Keratinocyte (primary cell): Measurements from ENCODE around the gene TUBB2B. TPM values are rescaled to one million over a fixed set of nuclear protein-coding genes. Genes with fewer than 3 reads are reported as not detected.

ENCODE experiments used
- DNase-seq: peaks from one replicate; pipeline ENCODE4 v3.0.0-alpha.2; 2011; ENCODE audit warnings: low read depth, missing footprints, low spot score
- FAIRE-seq: peaks from 2 replicates; lab custom pipeline; 2011; peaks lifted over from hg19 to GRCh38; lab: Jason Lieb, UNC
- H2AFZ ChIP-seq: 2 replicates; pipeline ENCODE4 v1.6.0; 2012; ENCODE audit warnings: low read length, control low read depth, inconsistent platforms; ENCODE audit not compliant: control insufficient read depth
- H3K27ac ChIP-seq: 2 replicates; pipeline ENCODE4 v1.5.1; 2011; ENCODE audit warnings: low read length; ENCODE audit not compliant: control insufficient read depth, insufficient read depth
- H3K27me3 ChIP-seq: 3 replicates; pipeline ENCODE4 v1.6.0; 2011; ENCODE audit warnings: low read length; ENCODE audit not compliant: control insufficient read depth, insufficient read depth; ENCODE audit errors: extremely low read depth
- H3K36me3 ChIP-seq, 2 experiments: 2 replicates in 1 of 2; 3 replicates in 1 of 2; pipeline ENCODE4 v1.5.1; 2011; ENCODE audit warnings: low read length in 2 of 2, mild to moderate bottlenecking in 1 of 2; ENCODE audit not compliant: control insufficient read depth in 2 of 2, insufficient read depth in 2 of 2; ENCODE audit errors: extremely low read depth in 1 of 2
- H3K4me1 ChIP-seq: 3 replicates; pipeline ENCODE4 v1.5.1; 2011; ENCODE audit warnings: low read length; ENCODE audit not compliant: control insufficient read depth, insufficient read depth; ENCODE audit errors: extremely low read depth
- H3K4me2 ChIP-seq: 3 replicates; pipeline ENCODE4 v1.6.0; 2011; ENCODE audit warnings: low read depth, low read length; ENCODE audit not compliant: control insufficient read depth, insufficient read depth; ENCODE audit errors: extremely low read depth
- H3K4me3 ChIP-seq, 3 experiments: fragments of 200-600 bp in 1 of 3; sonication (generic) in 1 of 3; 2 replicates in 2 of 3; 3 replicates in 1 of 3; pipeline ENCODE4 v1.5.1; 2011 to 2016; ENCODE audit warnings: low read length in 3 of 3, mild to moderate bottlenecking in 3 of 3, control low read depth in 2 of 3, inconsistent platforms in 1 of 3, low read depth in 1 of 3, mixed read lengths in 1 of 3, mixed run types in 1 of 3, moderate library complexity in 1 of 3; ENCODE audit not compliant: control insufficient read depth in 2 of 3, insufficient read depth in 2 of 3; ENCODE audit errors: extremely low read depth in 1 of 3
- H3K79me2 ChIP-seq: 2 replicates; pipeline ENCODE4 v1.6.0; 2012; ENCODE audit warnings: low read length; ENCODE audit not compliant: control insufficient read depth, insufficient read depth
- H3K9ac ChIP-seq: 3 replicates; pipeline ENCODE4 v1.6.0; 2011; ENCODE audit warnings: low read length; ENCODE audit not compliant: control insufficient read depth, insufficient read depth; ENCODE audit errors: extremely low read depth
- H3K9me1 ChIP-seq: 3 replicates; pipeline ENCODE4 v1.6.0; 2011; ENCODE audit warnings: low read length; ENCODE audit not compliant: control insufficient read depth, insufficient read depth; ENCODE audit errors: extremely low read depth
- H3K9me3 ChIP-seq: 2 replicates; pipeline ENCODE4 v1.5.1; 2012; ENCODE audit warnings: low read depth, low read length; ENCODE audit not compliant: control insufficient read depth
- H4K20me1 ChIP-seq: 3 replicates; pipeline ENCODE4 v1.6.0; 2011; ENCODE audit warnings: low read length; ENCODE audit not compliant: control insufficient read depth, insufficient read depth; ENCODE audit errors: extremely low read depth
- EZH2 ChIP-seq: IDR thresholded peaks from one replicate; pipeline ENCODE4 v1.6.1; 2012; ENCODE audit warnings: inconsistent platforms, mild to moderate bottlenecking, low read length, moderate library complexity
- dilution Hi-C: fragments of 300-500 bp; cut with MboI; formaldehyde crosslinking; loops from one replicate; pipeline ENCODE4 v1.7.0; 2020; ENCODE audit warnings: low sequenced_read_pairs; ENCODE audit not compliant: extremely low pct_ligation_motif_present
- polyA plus RNA-seq, 5 experiments: library from polyadenylated mRNA; depleted of rRNA in 3 of 5; stranded (reverse) in 3 of 5; stranded (forward) in 1 of 5; unstranded in 1 of 5; fragments of >200 nt; gene quantifications; 1 replicate in 1 of 5; 2 replicates in 3 of 5; 3 replicates in 1 of 5; pipeline versions ENCODE4 v1.2.1 to v1.2.3, GENCODE V29; 2011 to 2012; ENCODE audit warnings: missing spikeins in 2 of 5, low read depth in 1 of 5, low replicate concordance in 1 of 5
- TF ChIP-seq, protein P1 (sequence below), 3 experiments: IDR thresholded peaks in 1 of 3; conservative IDR thresholded peaks in 1 of 3; optimal IDR thresholded peaks in 1 of 3; 2 replicates in 2 of 3; 3 replicates in 1 of 3; pipeline versions ENCODE3 to v1.5.1; 2011; ENCODE audit warnings: low read length in 3 of 3, mild to moderate bottlenecking in 3 of 3, moderate library complexity in 2 of 3, control low read depth in 1 of 3, inconsistent platforms in 1 of 3; ENCODE audit not compliant: insufficient read depth in 2 of 3; ENCODE audit errors: extremely low read depth in 1 of 3

The TUBB2B gene
- polyA plus RNA-seq, 1 donor (not counting 4 experiments of a cell fraction or from before 2014, with no cell fraction given) = not detected

DNA sequence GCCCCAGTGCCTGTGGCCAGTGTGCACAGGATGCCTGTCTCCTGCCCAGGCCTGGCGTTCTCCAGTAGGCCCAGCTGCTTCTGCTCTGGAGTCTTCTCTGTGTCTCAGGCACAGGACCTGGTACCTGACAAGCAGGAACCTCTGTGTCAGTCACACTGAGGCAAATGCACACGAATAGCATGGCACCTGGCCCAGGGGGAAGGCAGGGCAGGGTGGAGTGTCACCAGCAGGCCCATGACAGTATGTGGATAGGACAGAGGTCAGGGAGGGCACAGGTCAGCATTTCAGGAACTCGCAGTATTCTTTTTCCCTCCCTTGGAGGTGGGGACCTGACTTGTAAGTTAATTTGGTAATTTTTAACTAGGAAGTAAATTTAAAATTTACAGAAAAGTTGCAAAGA is 36.9 kb upstream of the TUBB2B start:
- Histone ChIP-seq H3K4me3 (no peak overlapping the region), H3K27me3 (no peaks in the 10 kb centered on the region), H3K27ac (no peak overlapping the region), H3K4me2 (no peak overlapping the region), H3K9me1 (no peaks in the 10 kb centered on the region), H3K9me3 (no peaks in the 10 kb centered on the region), H4K20me1 (peaks cover 18% of the 10 kb centered on the region), H2AFZ (no peak overlapping the region), H3K9ac (no peak overlapping the region), H3K79me2 (peaks cover 70% of the 10 kb centered on the region), H3K4me1 (peaks cover 9% of the 10 kb centered on the region), H3K36me3 (peaks cover 10 to 33% of the 10 kb centered on the region in 2 experiments)
- TF ChIP-seq, protein P1, sequence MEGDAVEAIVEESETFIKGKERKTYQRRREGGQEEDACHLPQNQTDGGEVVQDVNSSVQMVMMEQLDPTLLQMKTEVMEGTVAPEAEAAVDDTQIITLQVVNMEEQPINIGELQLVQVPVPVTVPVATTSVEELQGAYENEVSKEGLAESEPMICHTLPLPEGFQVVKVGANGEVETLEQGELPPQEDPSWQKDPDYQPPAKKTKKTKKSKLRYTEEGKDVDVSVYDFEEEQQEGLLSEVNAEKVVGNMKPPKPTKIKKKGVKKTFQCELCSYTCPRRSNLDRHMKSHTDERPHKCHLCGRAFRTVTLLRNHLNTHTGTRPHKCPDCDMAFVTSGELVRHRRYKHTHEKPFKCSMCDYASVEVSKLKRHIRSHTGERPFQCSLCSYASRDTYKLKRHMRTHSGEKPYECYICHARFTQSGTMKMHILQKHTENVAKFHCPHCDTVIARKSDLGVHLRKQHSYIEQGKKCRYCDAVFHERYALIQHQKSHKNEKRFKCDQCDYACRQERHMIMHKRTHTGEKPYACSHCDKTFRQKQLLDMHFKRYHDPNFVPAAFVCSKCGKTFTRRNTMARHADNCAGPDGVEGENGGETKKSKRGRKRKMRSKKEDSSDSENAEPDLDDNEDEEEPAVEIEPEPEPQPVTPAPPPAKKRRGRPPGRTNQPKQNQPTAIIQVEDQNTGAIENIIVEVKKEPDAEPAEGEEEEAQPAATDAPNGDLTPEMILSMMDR (optimal IDR thresholded peaks at IDR 0.05 in 1 of 3, IDR thresholded peaks at IDR 0.05 in 1 of 3, conservative IDR thresholded peaks at IDR 0.05 in 1 of 3; ENCODE audit: extremely low read depth in 1 of 3, insufficient read depth in 2 of 3, low read length in 3 of 3) = no peak
- TF ChIP-seq EZH2 = no peak
- no peak for FAIRE-seq
- dilution Hi-C loops = no loop called here
- no peak for DNase-seq

DNA sequence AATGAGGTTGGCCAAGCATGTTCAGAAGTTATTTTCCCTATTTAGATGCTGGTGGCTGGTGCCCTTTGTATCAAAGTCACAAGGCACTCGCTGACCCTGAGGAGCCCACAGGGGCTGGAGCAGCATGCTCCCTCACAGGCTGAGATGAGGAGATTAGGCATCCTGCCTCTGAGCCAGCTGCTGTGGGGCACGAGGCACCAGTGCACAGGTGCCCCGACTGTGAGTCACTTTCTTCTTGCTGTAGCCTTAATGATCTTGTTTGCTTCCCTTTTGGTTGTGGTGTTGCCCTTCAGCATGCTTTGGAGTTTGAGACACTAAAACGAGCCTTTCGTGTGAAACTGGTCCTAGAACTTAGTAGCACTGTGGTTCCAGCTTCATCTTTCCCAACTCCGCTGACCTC is 35.6 kb upstream of the TUBB2B start:
- H3K9me1 ChIP-seq = no peaks in the 10 kb centered on the region
- DNase-seq (no peak), FAIRE-seq (no peak)
- H3K9ac ChIP-seq = no peak overlapping the region
- H2AFZ ChIP-seq = no peak overlapping the region
- H3K4me3 ChIP-seq = no peak overlapping the region
- dilution Hi-C loops = no loop called here
- H3K27ac ChIP-seq = no peak overlapping the region
- H3K27me3 ChIP-seq = no peaks in the 10 kb centered on the region
- H4K20me1 ChIP-seq = peaks cover 18% of the 10 kb centered on the region
- H3K4me2 ChIP-seq = no peak overlapping the region
- no peaks in the 10 kb centered on the region for H3K9me3 ChIP-seq
- H3K4me1 ChIP-seq = peaks cover 12% of the 10 kb centered on the region
- peaks cover 6 to 33% of the 10 kb centered on the region in 2 experiments for H3K36me3 ChIP-seq
- TF ChIP-seq EZH2 = no peak
- TF ChIP-seq, protein P1 (optimal IDR thresholded peaks at IDR 0.05 in 1 of 3, IDR thresholded peaks at IDR 0.05 in 1 of 3, conservative IDR thresholded peaks at IDR 0.05 in 1 of 3; ENCODE audit: extremely low read depth in 1 of 3, insufficient read depth in 2 of 3, low read length in 3 of 3) = no peak
- H3K79me2 ChIP-seq = peaks cover 75% of the 10 kb centered on the region
